Ishikawa (cell line): ENCODE measurements around the gene ARHGEF25.

Experiments
- CEBPB ChIP-seq: IDR thresholded peaks from 2 replicates; pipeline ENCODE4 v1.6.1; 2012
- CREB1 ChIP-seq: IDR thresholded peaks from 2 replicates; pipeline ENCODE4 v1.6.1; 2012; ENCODE audit warnings: low read depth
- EGR1 ChIP-seq: IDR thresholded peaks from 2 replicates; pipeline ENCODE4 v1.6.1; 2012
- EP300 ChIP-seq: IDR thresholded peaks from 2 replicates; pipeline ENCODE4 v1.6.1; 2012; ENCODE audit warnings: borderline replicate concordance
- FOXM1 ChIP-seq: IDR thresholded peaks from 2 replicates; pipeline ENCODE4 v1.6.1; 2012; ENCODE audit warnings: low read depth, borderline replicate concordance
- TAF1 ChIP-seq: IDR thresholded peaks from 2 replicates; pipeline ENCODE4 v1.6.1; 2012; ENCODE audit warnings: low read depth, mild to moderate bottlenecking
- TEAD4 ChIP-seq: IDR thresholded peaks from 2 replicates; pipeline ENCODE4 v1.6.1; 2012
- YY1 ChIP-seq: IDR thresholded peaks from 2 replicates; pipeline ENCODE4 v1.6.1; 2012; ENCODE audit warnings: low read depth
- ZBTB7A ChIP-seq: IDR thresholded peaks from 2 replicates; pipeline ENCODE4 v1.6.1; 2012; ENCODE audit warnings: low read depth
- TF ChIP-seq, protein P1 (sequence below): IDR thresholded peaks from 2 replicates; pipeline ENCODE4 v1.6.1; 2012
- TF ChIP-seq, protein P2 (sequence below): IDR thresholded peaks from 2 replicates; pipeline ENCODE4 v1.6.1; 2012; ENCODE audit warnings: low read depth, mild to moderate bottlenecking

DNA sequence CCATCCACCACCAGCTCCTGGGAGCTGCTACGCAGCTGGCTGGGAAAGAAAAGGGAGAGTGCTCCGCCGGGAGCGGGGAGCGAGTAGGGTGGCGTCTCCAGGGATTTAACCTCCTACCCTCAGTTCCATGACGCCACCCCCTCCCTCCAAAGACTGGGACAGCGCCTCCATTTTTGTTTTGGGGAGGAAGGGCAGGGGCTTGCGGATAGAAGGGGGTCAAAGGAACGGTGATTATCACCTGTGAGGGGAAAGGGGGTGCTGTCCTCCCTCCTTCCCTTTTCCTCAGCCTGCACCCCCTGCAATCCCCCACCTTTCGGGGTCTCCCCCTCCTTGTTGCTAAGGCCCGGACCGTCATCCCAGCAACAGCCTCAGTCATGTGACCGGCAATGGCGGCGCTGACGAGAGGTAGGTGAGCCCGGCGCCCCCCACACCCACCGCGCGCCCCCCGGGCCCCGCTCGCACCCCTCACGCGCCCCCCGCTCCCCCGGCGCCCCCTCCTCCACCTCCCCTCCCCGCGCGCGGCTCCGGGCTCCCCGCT, 6.7 kb upstream of the ARHGEF25 start, which contains the start of gene DTX3:
- TF ChIP-seq, protein P1, sequence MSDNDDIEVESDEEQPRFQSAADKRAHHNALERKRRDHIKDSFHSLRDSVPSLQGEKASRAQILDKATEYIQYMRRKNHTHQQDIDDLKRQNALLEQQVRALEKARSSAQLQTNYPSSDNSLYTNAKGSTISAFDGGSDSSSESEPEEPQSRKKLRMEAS: no peak
- TF ChIP-seq CREB1 (no peak), TAF1 (peak; percentile 53), EGR1 (peak; percentile 23; the same call in 1 of the 2 replicates), EP300 (no peak), TEAD4 (no peak), CEBPB (no peak), FOXM1 (no peak), ZBTB7A (no peak), YY1 (peak; percentile 91)
- TF ChIP-seq, protein P2, sequence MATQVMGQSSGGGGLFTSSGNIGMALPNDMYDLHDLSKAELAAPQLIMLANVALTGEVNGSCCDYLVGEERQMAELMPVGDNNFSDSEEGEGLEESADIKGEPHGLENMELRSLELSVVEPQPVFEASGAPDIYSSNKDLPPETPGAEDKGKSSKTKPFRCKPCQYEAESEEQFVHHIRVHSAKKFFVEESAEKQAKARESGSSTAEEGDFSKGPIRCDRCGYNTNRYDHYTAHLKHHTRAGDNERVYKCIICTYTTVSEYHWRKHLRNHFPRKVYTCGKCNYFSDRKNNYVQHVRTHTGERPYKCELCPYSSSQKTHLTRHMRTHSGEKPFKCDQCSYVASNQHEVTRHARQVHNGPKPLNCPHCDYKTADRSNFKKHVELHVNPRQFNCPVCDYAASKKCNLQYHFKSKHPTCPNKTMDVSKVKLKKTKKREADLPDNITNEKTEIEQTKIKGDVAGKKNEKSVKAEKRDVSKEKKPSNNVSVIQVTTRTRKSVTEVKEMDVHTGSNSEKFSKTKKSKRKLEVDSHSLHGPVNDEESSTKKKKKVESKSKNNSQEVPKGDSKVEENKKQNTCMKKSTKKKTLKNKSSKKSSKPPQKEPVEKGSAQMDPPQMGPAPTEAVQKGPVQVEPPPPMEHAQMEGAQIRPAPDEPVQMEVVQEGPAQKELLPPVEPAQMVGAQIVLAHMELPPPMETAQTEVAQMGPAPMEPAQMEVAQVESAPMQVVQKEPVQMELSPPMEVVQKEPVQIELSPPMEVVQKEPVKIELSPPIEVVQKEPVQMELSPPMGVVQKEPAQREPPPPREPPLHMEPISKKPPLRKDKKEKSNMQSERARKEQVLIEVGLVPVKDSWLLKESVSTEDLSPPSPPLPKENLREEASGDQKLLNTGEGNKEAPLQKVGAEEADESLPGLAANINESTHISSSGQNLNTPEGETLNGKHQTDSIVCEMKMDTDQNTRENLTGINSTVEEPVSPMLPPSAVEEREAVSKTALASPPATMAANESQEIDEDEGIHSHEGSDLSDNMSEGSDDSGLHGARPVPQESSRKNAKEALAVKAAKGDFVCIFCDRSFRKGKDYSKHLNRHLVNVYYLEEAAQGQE: no peak
